HUES6 (cell line): ENCODE data around the gene RPS6KC1.
A peak's percentile ranks its signal among the peaks of the same experiment; 100 is the strongest.
"Not testable (repeated sequence)": the region's sequence is repeated elsewhere in the genome, so short reads cannot be mapped to it uniquely, and the experiment has no call there.

ENCODE experiments used
- H3K27ac ChIP-seq: 2 replicates; pipeline ENCODE4 v1.7.0; 2013; ENCODE audit warnings: low read depth, mild to moderate bottlenecking, low read length, inconsistent platforms
- H3K27me3 ChIP-seq: 2 replicates; pipeline ENCODE4 v1.6.1; 2013; ENCODE audit warnings: low read length; ENCODE audit not compliant: control insufficient read depth, insufficient read depth
- H3K36me3 ChIP-seq: 2 replicates; pipeline ENCODE4 v1.6.1; 2013; ENCODE audit warnings: low read length; ENCODE audit not compliant: control insufficient read depth, insufficient read depth
- H3K4me1 ChIP-seq: 2 replicates; pipeline ENCODE4 v1.6.1; 2013; ENCODE audit warnings: low read length; ENCODE audit not compliant: control insufficient read depth, insufficient read depth
- H3K4me3 ChIP-seq: 2 replicates; pipeline ENCODE4 v1.5.1; 2013; ENCODE audit warnings: low read depth, low read length
- H3K9ac ChIP-seq: one replicate; pipeline ENCODE4 v1.6.1; 2013; ENCODE audit warnings: mild to moderate bottlenecking, low read length
- H3K9me3 ChIP-seq: 2 replicates; pipeline ENCODE4 v1.6.1; 2013; ENCODE audit warnings: low read depth, low read length; ENCODE audit not compliant: control insufficient read depth, insufficient read depth

RPS6KC1 gene, protein sequence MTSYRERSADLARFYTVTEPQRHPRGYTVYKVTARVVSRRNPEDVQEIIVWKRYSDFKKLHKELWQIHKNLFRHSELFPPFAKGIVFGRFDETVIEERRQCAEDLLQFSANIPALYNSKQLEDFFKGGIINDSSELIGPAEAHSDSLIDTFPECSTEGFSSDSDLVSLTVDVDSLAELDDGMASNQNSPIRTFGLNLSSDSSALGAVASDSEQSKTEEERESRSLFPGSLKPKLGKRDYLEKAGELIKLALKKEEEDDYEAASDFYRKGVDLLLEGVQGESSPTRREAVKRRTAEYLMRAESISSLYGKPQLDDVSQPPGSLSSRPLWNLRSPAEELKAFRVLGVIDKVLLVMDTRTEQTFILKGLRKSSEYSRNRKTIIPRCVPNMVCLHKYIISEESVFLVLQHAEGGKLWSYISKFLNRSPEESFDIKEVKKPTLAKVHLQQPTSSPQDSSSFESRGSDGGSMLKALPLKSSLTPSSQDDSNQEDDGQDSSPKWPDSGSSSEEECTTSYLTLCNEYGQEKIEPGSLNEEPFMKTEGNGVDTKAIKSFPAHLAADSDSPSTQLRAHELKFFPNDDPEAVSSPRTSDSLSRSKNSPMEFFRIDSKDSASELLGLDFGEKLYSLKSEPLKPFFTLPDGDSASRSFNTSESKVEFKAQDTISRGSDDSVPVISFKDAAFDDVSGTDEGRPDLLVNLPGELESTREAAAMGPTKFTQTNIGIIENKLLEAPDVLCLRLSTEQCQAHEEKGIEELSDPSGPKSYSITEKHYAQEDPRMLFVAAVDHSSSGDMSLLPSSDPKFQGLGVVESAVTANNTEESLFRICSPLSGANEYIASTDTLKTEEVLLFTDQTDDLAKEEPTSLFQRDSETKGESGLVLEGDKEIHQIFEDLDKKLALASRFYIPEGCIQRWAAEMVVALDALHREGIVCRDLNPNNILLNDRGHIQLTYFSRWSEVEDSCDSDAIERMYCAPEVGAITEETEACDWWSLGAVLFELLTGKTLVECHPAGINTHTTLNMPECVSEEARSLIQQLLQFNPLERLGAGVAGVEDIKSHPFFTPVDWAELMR

DNA sequence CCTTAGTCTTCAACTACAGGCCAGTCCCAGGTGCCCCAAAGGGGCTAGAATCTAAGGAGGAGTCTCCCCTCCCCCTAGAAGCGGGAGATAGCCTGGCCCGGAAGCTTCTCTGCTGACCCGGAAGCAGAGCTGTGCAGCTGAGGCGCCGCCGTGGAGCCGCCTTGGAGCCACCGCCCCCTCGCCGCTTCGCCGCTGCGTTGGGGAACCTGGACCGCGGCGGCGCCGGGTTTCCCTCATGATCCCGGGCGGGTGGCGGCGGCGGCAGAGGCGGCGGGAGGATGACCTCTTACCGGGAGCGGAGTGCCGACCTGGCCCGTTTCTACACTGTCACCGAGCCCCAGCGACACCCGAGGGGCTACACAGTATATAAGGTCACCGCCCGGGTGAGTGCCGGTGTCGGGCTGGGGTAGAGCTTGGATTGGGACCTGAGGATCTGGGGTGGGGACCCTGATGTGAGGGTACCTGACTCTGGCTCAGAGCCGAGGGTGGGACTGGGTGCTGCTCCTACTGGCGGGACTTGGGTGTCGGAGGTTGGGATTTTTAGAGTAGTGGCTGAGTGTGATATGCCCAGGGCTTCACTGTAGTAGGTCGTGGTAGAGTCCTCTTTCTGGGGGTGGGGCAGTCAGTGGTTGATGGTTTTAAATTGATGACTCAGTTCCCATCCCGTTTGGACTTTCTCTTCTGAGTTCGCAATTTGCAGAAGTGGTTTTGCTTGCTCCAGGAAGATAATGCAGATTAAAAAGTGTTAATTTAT lies at the start of gene RPS6KC1:
Gene RPS6KC1 (plus strand): TSS at position 115 of the 754 bp plus-strand sequence. CDS start 164 bp downstream, at position 279.
- no peaks in the 10 kb centered on the region for H3K36me3 ChIP-seq
- no peaks in the 10 kb centered on the region for H3K9me3 ChIP-seq
- H3K27ac ChIP-seq = no peak within 1 kb of the TSS; the same call in 1 of the 2 replicates
- H3K27me3 ChIP-seq = no peaks in the 10 kb centered on the region
- peak within 1 kb of the TSS; percentile 73 for H3K9ac ChIP-seq
- H3K4me1 ChIP-seq = peaks cover 14% of the 10 kb centered on the region
- peak within 1 kb of the TSS; percentile 89 for H3K4me3 ChIP-seq

DNA sequence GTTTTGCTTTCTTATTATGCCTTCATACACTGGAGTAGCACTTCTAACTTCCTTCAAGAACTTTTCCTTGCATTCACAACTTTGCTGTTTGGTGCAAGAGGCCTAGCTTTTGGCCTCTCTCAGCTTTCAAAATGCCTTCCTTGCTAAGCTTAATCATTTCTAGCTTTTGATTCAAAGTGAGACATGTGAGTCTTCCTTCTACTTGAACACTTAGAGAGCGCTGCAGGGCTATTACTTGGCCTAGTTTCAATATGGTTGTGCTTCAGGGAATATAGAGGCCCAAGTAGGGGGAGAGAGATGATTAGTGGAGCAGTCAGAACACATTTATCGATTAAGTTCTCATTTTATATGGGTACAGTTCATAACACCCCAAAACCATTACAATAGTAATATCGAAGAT lies 47.8 kb upstream of the RPS6KC1 start:
- Histone ChIP-seq H3K27ac (no peak overlapping the region), H3K4me1 (peaks cover 7% of the 10 kb centered on the region), H3K4me3 (no peak overlapping the region), H3K36me3 (peaks cover 79% of the 10 kb centered on the region), H3K9me3 (no peaks in the 10 kb centered on the region), H3K27me3 (no peaks in the 10 kb centered on the region), H3K9ac (no peak overlapping the region)

DNA sequence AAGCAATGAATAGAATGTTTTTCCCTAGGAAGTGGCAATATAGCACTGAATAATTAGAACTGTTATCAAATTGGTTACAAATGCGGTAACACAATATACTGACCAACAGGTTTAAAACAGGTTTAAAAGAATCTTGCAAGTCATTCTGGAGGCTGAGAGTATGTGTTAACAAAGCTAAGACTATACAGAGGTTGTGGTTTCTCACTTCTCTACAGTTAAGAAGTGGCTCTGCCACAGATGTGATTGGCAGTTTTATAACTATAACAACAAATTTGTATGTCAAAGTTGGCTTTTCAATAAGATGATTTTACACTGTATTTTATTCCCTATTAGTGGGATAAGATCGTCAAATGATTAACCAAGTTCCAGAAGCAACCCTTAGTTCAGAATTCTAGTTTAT lies 42.5 kb upstream of the RPS6KC1 start:
- Histone ChIP-seq H3K4me3 (no peak overlapping the region), H3K27me3 (no peaks in the 10 kb centered on the region), H3K9ac (no peak overlapping the region), H3K36me3 (peaks cover 76% of the 10 kb centered on the region), H3K9me3 (no peaks in the 10 kb centered on the region), H3K4me1 (peaks cover 7% of the 10 kb centered on the region), H3K27ac (no peak overlapping the region)

DNA sequence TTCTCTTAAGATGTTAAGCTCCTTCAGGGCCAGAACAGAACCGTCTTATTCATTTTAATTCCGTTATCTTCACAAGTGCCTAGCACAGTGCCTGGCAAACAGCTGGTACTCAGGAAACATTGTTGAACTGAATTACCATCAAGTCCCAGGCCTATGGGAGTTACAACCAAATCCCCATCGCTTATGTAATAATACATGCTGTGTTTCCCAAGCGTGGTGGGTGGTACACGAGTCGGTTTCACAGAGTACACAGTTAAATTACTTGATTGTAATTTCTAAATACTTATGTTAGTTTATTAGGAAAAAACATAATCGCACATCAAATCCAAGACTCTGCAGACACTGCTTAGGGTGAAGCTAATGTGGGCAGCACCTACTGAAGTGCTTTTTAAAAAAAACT lies 36.4 kb upstream of the RPS6KC1 start:
- peaks cover 27% of the 10 kb centered on the region for H3K36me3 ChIP-seq

DNA sequence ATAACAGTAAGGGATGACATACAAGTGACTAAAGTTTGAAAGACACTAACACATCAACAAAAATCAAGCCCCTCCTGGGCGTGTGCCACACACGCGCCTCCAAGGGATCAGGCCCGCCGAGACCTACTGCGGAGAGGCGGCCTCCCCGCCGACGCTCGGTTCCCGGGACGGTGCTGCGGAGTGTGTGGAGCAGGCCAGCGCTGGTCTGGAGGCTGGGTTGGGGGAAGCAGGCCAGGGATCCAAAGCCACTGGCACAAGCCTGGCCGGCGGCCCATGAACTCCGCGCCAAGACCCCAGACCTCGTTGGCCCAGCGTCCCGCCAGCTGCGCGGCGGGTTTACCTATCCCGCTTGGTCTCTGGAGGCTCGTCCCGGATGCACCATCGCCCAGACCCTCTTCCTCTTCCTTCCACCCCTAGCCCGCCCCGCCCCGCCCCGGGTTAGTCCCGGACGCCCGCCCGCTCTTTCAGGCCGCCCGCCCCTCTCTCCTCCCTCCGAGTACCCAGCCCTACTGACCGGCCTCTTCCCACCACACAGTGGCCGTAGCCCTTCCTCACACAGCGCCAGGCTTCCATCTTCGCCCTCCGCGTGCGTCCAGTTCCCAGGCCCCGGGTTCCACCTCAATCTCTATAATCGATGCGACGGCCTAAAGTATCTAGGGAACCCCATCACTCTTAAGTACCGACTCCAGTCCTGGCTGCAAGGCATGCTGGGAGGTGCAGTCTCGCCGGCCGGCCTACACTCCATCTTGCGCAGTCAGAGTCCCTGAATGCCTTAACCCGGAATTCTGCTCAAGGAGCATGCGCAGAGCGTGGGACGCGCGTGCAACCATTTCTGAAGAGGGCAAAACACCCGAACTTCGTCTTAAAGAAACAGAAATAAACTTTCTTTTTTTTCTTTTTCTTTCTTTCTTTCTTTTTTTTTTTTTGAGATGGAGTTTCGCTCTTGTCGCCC lies 35.7 kb upstream of the RPS6KC1 start, which contains the start of gene ANGEL2:
Gene ANGEL2 (minus strand): TSS at position 769 of the 952 bp plus-strand sequence. CDS start 196 bp downstream, at position 573.
- Histone ChIP-seq H3K36me3 (peaks cover 26% of the 10 kb centered on the region), H3K9me3 (no peaks in the 10 kb centered on the region), H3K27me3 (no peaks in the 10 kb centered on the region), H3K4me3 (peak within 1 kb of the TSS; percentile 71), H3K9ac (peak within 1 kb of the TSS; percentile 79), H3K4me1 (no peaks in the 10 kb centered on the region), H3K27ac (peak within 1 kb of the TSS; percentile 70)

More for the DNA sequence above, 36.4 kb upstream of the RPS6KC1 start:
- H3K27ac ChIP-seq = peak overlapping the region; percentile 70; the same call in 1 of the 2 replicates
- no peaks in the 10 kb centered on the region for H3K9me3 ChIP-seq
- H3K4me1 ChIP-seq = no peaks in the 10 kb centered on the region
- peak overlapping the region; percentile 71 for H3K4me3 ChIP-seq
- no peaks in the 10 kb centered on the region for H3K27me3 ChIP-seq
- peak overlapping the region; percentile 79 for H3K9ac ChIP-seq

DNA sequence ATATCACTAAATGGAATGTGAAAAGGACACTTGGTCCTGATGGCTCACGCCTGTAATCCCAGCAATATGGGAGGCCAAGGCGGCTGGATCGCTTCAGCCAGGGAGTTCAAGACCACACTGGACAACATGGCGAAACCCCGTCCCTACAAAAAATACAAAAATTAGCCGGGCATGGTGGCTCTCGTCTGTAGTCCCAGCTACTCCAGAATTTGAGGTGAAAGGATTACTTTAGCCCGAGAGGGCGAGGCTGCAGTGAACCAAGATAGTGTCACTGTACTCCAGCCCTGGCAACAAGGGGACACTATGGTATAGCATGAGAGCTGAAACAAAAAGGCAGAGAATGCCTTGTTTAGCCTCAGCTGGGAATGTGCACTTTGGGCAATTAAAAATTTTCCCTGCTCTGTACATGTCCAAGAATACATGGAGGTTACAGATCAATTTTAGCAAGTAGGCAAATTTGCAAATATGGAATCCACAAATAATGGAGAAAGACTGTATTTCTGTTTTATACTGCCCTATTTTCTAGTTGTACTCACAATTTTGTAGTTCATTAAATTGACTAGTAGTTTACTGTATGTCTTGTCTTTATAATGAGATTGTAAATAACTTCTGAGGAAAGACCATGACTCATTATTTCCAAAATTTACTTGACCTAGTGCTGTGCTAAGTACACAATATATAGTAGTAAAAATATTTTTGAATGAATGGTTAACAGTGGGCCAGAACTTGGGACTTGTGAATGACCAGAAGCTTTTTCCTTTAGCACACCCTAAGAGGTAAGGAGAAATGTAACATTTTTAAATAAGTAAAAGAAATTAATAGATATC lies 33.4 kb upstream of the RPS6KC1 start:
- H3K4me3 ChIP-seq = no peak overlapping the region
- no peaks in the 10 kb centered on the region for H3K9me3 ChIP-seq
- no peaks in the 10 kb centered on the region for H3K27me3 ChIP-seq
- H3K27ac ChIP-seq = no peak overlapping the region
- no peak overlapping the region for H3K9ac ChIP-seq
- peaks cover 5% of the 10 kb centered on the region for H3K36me3 ChIP-seq
- no peaks in the 10 kb centered on the region for H3K4me1 ChIP-seq

DNA sequence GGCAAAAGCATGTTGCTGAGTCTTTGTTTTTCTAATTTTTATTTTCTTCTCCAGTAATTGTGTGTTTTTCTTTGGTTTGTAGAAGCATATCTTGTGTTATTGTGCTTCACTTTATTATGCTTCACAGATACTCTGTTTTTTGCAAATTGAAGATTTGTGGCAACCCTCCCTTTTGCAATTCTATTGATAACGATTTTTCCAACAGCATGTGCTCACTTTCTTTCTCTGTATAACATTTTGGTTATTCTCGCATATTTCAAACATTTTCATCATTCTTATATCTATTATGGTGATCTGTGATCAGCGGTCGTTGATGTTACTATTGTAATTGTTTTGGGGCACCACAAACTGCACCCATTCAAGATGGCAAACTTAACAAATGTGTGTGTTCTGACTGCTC lies 31.6 kb upstream of the RPS6KC1 start:
- Histone ChIP-seq H3K9me3 (peaks cover 8% of the 10 kb centered on the region; the same call in 1 of the 2 replicates), H3K27ac (no peak overlapping the region), H3K4me3 (no peak overlapping the region), H3K27me3 (no peaks in the 10 kb centered on the region), H3K4me1 (no peaks in the 10 kb centered on the region), H3K9ac (no peak overlapping the region), H3K36me3 (no peaks in the 10 kb centered on the region)

DNA sequence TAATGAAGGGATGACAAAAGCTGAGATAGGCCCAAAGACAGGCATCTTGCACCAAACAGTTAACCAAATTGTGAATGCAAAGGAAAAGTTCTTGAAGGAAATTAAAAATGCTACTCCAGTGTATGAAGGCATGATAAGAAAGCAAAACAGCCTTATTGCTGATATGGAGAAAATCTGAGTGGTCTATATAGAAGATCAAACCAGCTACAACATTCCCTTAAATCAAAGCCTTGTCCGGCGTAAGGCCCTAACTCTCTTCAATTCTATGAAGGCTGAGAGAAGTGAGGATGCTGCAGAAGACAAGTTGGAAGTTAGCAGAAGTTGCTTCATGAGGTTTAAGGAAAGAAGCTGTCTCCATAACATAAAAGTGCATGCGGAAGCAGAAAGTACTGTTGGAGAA lies 31.0 kb upstream of the RPS6KC1 start:
- Histone ChIP-seq H3K27me3 (no peaks in the 10 kb centered on the region), H3K9ac (no peak overlapping the region), H3K4me3 (no peak overlapping the region), H3K27ac (no peak overlapping the region), H3K9me3 (peaks cover 11% of the 10 kb centered on the region), H3K36me3 (no peaks in the 10 kb centered on the region), H3K4me1 (no peaks in the 10 kb centered on the region)

DNA sequence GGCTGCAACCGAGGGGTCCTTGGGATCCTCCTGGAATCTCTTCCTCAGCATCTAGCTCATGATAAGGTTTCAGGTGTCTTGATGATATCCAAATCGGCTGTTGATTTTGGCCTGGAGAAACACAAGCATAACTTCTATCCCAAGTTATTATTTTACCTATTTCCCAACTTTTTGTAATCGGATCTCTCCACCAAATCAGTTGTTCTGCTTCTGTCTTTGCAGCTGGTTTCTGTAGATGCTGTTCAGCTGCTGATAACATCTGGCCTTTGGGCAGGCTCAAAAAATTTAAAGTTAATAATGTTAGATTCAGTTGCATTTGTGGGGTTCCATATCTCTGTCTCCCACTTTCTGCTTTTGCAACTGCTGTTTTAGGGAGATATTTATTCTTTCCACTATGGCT lies 24.0 kb upstream of the RPS6KC1 start:
- peaks cover 16% of the 10 kb centered on the region for H3K9me3 ChIP-seq
- not testable (repeated sequence) for H3K27me3 ChIP-seq, H3K4me3 ChIP-seq, H3K36me3 ChIP-seq, H3K9ac ChIP-seq, H3K4me1 ChIP-seq, H3K27ac ChIP-seq
